Gastroesophageal sphincter (tissue), 4 donors: ENCODE results near the gene CCDC40. TPM values are rescaled to one million over a fixed set of nuclear protein-coding genes. Genes with fewer than 3 reads are reported as not detected.
A peak's percentile ranks its signal among the peaks of the same experiment; 100 is the strongest.

Experiments
- ATAC-seq: fragments of 150-250 bp; one replicate; pipeline ENCODE4 v1.9.1; 2016; ENCODE audit warnings: mild to moderate bottlenecking, moderate library complexity
- H3K27ac ChIP-seq, 4 donors: fragments of 200-600 bp; sonication (generic) in 3 of 4; 1 replicate in 3 of 4; 2 replicates in 1 of 4; pipeline ENCODE4 v1.5.1; 2016 to 2019
- H3K27me3 ChIP-seq: fragments of 200-600 bp; sonication (generic); one replicate; pipeline ENCODE4 v1.5.1; 2019
- H3K36me3 ChIP-seq, 2 donors: fragments of 200-600 bp; sonication (generic); one replicate each; pipeline ENCODE4 v1.5.1; 2019; ENCODE audit warnings: control low read depth in 1 of 2
- H3K4me1 ChIP-seq, 3 donors: fragments of 200-600 bp; sonication (generic); 1 replicate in 2 of 3; 2 replicates in 1 of 3; pipeline ENCODE4 v1.5.1; 2016 to 2019; ENCODE audit warnings: control low read depth in 2 of 3
- H3K4me3 ChIP-seq, 2 donors: fragments of 200-600 bp; sonication (generic); one replicate each; pipeline ENCODE4 v1.5.1; 2019; ENCODE audit warnings: mild to moderate bottlenecking in 1 of 2, moderate library complexity in 1 of 2
- H3K9me3 ChIP-seq, 3 donors: fragments of 200-600 bp; sonication (generic); one replicate each; pipeline ENCODE4 v1.5.1; 2017 to 2019; ENCODE audit warnings: control low read depth in 2 of 3
- EP300 ChIP-seq: sonication (generic); formaldehyde crosslinking; IDR thresholded peaks from one replicate; pipeline ENCODE4 v1.6.1; 2017; ENCODE audit warnings: antibody characterized with exemption, mild to moderate bottlenecking
- POLR2A ChIP-seq, 2 donors: fragments of 450-650 bp; IDR thresholded peaks; one replicate each; pipeline ENCODE4 v1.6.1; 2017; ENCODE audit warnings: antibody characterized with exemption in 2 of 2, mild to moderate bottlenecking in 2 of 2, moderate library complexity in 1 of 2
- POLR2AphosphoS5 ChIP-seq: sonication (generic); formaldehyde crosslinking; IDR thresholded peaks from one replicate; pipeline ENCODE4 v1.6.1; 2017; ENCODE audit warnings: antibody characterized with exemption
- WGBS, 2 donors: methylation state at CpG; one replicate each; pipeline ENCODE4 v1.1.5; 2018; ENCODE audit warnings: low coverage in 1 of 2; 5-methylcytosine and 5-hydroxymethylcytosine counted together
- total RNA-seq, 4 donors: library from RNA; depleted of rRNA; stranded (reverse); fragments of >200 nt; gene quantifications; one replicate each; pipeline ENCODE4 v1.1.0, GENCODE V29; 2016
- TF ChIP-seq, protein P1 (sequence below), 4 experiments: fragments of 200-600 bp in 2 of 4; fragments of 450-650 bp in 2 of 4; sonication (generic) in 1 of 4; IDR thresholded peaks; one replicate each; pipeline ENCODE4 v1.5.1; 2017 to 2019; ENCODE audit warnings: antibody characterized with exemption in 4 of 4, mild to moderate bottlenecking in 2 of 4, moderate library complexity in 2 of 4

The CCDC40 gene
- total RNA-seq, 4 donors from 2014 or later, result 4.3 to 17.3 (median 5.5) TPM

DNA sequence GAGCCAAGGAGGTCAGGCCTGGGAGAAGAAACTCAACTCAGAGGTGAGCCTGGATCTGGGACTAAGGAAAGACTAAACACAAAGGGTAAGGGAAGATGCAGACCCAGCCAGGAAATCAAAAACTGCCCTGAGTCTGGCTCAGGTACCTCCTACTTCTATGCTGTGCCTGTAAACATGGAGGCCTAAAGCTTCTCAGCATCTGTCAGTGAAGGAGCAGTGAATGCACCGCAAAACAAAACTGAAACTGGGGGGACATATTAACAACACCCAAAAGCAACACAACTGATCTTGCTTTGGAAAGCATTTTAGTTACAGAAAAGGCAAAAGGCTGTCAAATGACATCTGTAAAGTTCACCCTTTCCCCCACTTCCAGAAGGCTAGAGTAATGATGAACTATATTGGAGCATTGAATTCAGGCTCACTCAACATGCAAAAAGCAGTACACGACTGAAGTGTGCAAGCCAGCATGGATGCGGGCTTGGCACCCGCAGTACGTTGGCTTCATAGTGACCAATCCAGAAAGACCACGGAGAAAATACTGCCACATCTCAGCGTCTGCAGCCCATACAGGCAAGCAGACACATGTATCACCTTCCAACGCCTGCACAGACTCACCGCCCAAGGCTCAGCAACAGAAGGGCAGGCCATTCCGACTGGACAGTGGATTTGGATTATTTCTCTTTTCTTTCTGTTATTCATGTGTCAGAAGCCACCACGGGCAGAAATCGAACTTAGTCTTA is 4.6 kb upstream of the CCDC40 start:
- Histone ChIP-seq H3K4me3 (no peak overlapping the region), H3K9me3 (no peaks in the 10 kb centered on the region), H3K36me3 (no peaks in the 10 kb centered on the region), H3K27ac (no peak overlapping the region), H3K4me1 (peaks cover 0 to 76% (median 15%) of the 10 kb centered on the region in 3 donors), H3K27me3 (no peaks in the 10 kb centered on the region)
- TF ChIP-seq EP300, result no peak
- TF ChIP-seq, protein P1, sequence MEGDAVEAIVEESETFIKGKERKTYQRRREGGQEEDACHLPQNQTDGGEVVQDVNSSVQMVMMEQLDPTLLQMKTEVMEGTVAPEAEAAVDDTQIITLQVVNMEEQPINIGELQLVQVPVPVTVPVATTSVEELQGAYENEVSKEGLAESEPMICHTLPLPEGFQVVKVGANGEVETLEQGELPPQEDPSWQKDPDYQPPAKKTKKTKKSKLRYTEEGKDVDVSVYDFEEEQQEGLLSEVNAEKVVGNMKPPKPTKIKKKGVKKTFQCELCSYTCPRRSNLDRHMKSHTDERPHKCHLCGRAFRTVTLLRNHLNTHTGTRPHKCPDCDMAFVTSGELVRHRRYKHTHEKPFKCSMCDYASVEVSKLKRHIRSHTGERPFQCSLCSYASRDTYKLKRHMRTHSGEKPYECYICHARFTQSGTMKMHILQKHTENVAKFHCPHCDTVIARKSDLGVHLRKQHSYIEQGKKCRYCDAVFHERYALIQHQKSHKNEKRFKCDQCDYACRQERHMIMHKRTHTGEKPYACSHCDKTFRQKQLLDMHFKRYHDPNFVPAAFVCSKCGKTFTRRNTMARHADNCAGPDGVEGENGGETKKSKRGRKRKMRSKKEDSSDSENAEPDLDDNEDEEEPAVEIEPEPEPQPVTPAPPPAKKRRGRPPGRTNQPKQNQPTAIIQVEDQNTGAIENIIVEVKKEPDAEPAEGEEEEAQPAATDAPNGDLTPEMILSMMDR (IDR thresholded peaks at IDR 0.05), result no peak
- TF ChIP-seq POLR2A (IDR thresholded peaks at IDR 0.05), result no peak
- TF ChIP-seq POLR2AphosphoS5, result no peak
- no peak for ATAC-seq
- WGBS, 2 donors, result 92 to 96% methylated on average over 4 to 11 of the region's 12 CpGs

DNA sequence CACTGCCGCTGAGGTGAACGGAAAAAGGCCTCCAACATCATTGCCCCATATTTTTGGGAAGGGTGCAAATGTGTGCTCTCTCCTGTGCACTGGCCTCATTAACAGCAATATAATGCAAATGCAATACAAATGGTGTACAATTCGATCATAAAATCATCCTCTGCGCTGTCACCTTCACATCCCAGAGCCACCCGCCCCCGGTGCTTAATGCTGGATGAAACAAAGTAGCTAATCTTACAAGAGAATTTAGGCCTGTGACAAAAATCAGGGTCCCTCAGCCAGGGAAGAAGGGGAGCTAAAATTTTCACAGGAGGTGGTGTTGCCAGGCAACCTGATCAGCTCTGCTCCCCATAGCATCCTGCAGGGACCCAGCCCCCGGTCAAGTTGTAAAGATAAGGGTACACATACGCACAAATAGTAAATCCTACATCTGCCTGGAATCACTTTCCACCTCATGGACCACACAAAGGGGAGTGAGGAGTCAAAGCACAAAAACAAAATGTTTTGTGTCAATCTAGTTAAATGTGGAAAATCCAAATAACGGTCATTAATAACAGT is 3.7 kb upstream of the CCDC40 start:
- no peak for ATAC-seq
- H3K36me3 ChIP-seq, result no peaks in the 10 kb centered on the region
- H3K27me3 ChIP-seq, result no peaks in the 10 kb centered on the region
- 96 to 97% methylated on average over 5 to 8 of the region's 9 CpGs for WGBS, 2 donors
- H3K27ac ChIP-seq, result no peak overlapping the region
- no peaks in the 10 kb centered on the region for H3K9me3 ChIP-seq
- peaks cover 0 to 73% (median 19%) of the 10 kb centered on the region in 3 donors for H3K4me1 ChIP-seq
- H3K4me3 ChIP-seq, result no peak overlapping the region
- TF ChIP-seq POLR2AphosphoS5 (no peak), EP300 (no peak), POLR2A (IDR thresholded peaks at IDR 0.05) (no peak)
- TF ChIP-seq, protein P1 (IDR thresholded peaks at IDR 0.05), result no peak

DNA sequence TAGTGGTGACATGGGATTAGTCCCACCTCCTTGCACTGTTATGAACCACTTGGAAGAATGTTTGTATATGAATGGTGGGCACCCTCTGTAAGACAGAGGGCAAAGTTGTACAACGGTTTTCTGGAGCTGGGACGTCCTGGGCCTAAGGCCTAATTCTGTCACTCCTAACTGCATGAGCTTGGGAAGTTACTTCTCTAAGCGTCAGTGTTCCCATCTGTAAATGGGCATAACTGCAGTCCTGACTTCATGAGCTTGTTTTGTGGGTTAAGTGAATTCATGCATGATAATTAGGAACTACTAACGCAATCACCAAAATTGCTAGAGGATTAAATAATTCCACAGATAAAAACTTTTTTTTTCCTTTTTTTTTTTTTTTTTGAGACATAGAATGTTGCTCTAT is 2.6 kb upstream of the CCDC40 start:
- ATAC-seq, result no peak
- Histone ChIP-seq H3K27ac (no peak overlapping the region), H3K27me3 (no peaks in the 10 kb centered on the region), H3K36me3 (no peaks in the 10 kb centered on the region), H3K4me1 (peaks cover 0 to 62% (median 12%) of the 10 kb centered on the region in 3 donors), H3K9me3 (no peaks in the 10 kb centered on the region), H3K4me3 (no peak overlapping the region)
- TF ChIP-seq POLR2A (IDR thresholded peaks at IDR 0.05) (no peak), EP300 (no peak), POLR2AphosphoS5 (no peak)
- TF ChIP-seq, protein P1 (IDR thresholded peaks at IDR 0.05), result no peak
- 89 to 100% methylated on average over 2 to 3 of the region's 4 CpGs for WGBS, 2 donors

DNA sequence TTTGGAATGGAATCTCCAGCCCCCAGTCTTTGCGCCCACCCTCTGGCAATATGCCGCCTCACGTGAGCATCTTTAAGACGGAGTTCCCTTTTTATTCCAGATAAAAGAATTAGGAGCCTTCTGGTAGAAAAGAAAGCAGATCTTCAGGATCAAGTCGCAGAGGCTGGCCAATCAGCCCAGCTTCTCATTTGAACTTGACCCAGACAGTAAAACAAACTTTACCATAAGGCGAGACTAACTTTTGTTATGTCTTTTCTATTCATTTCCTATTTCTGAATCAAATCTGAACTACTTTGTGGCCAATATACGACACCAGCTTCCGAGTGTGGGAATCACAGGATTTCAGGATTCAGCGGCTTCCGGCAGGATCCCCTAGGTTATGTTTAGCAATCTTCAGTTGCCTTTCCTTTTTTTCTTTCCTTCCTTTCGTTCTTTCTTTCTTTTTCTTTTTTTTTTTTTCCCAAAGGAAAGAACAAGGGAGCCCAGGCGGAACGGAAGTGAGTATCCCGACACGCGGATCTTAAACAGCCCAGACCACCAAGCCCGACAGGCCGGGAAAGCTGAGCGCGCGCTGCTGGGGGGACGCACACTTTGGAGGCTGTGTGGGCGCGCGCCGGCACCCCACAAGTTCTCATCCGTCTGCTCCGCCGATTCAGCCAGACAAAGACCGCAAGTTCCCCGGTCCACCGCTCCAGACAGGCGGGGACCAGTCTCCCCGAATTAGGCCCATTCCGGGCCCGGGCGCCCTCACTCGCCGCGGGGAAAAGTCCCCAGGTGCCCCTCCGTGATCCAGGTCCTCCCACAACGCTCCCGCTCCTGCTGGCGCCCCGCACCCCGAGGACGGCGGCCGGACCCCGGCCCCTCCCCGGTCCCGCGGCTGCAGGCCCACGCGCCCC is 1.4 kb upstream of the CCDC40 start:
- H3K27ac ChIP-seq, result peak overlapping the region; percentile 29 to 95 (median 92)
- H3K36me3 ChIP-seq, result peaks cover 0 to 3% of the 10 kb centered on the region in 2 donors
- H3K4me1 ChIP-seq, result peaks cover 0 to 50% (median 7%) of the 10 kb centered on the region in 3 donors
- no peaks in the 10 kb centered on the region for H3K9me3 ChIP-seq
- ATAC-seq, result peak; percentile 5
- peak overlapping the region; percentile 68 to 88 for H3K4me3 ChIP-seq
- TF ChIP-seq EP300 (no peak), POLR2AphosphoS5 (no peak), POLR2A (IDR thresholded peaks at IDR 0.05) (no peak)
- TF ChIP-seq, protein P1 (IDR thresholded peaks at IDR 0.05), result no peak
- 2% methylated on average over 11 of the region's 55 CpGs for WGBS, 2 donors
- H3K27me3 ChIP-seq, result no peaks in the 10 kb centered on the region
